ENCODE measurements around the gene S1PR5. TPM values are rescaled to one million over a fixed set of nuclear protein-coding genes. Genes with fewer than 3 reads are reported as not detected.
A peak's percentile ranks its signal among the peaks of the same experiment; 100 is the strongest.
"Not testable (repeated sequence)": the region's sequence is repeated elsewhere in the genome, so short reads cannot be mapped to it uniquely, and the experiment has no call there.

Gene S1PR5
- total and polyA plus RNA-seq, 4 donors = 0.39 to 1.6 (median 1.1) TPM

DNA sequence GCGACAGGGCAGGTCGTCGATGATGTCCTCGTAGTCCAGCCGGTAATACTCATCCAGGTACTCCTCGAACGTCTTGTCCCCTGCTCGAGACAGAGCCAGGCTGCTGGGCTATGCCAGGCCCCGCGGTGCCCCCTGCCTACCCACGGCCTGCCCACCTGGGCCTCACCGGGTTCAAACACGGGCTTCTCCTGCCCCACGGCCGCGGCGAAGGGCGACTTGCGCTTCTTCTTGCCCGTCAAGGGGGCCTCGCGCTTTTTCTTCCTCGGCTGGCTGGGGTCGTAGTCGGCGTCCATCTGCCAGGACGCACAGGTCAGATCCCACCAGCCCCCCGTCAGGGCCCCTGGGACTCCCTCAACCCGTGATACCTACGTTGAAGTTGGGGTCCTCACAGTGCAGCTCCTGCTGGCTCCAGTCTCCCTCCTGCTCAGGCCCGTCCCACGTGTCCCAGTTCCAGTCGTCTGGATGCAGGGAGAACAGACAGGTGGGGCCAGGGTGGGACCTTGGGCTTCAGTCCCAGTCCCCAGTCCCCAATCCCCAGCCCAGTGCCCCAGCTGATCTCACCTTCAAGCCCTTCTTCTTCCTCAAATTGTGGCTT is 40.5 kb upstream of the S1PR5 start:
- H3K4me3 ChIP-seq (ENCODE audit: low read length in 2 of 2) = no peak overlapping the region
- ATAC-seq (ENCODE audit: low FRiP score) = no peak
- DNase-seq = no peak
- intact Hi-C loops (cut with DNase I) = no loop called here
- no peak overlapping the region for H3K27ac ChIP-seq (ENCODE audit: low read depth in 1 of 2, low read length in 2 of 2)
- H3K36me3 ChIP-seq (ENCODE audit: control insufficient read depth in 1 of 2, insufficient read depth in 2 of 2, low read length in 1 of 2) = no peaks in the 10 kb centered on the region
- H3K27me3 ChIP-seq (ENCODE audit: control insufficient read depth in 1 of 2, insufficient read depth in 2 of 2, low read length in 1 of 2) = no peaks in the 10 kb centered on the region
- no peaks in the 10 kb centered on the region for H3K4me1 ChIP-seq (ENCODE audit: control insufficient read depth in 1 of 2, insufficient read depth in 2 of 2, low read length in 2 of 2)
- no peaks in the 10 kb centered on the region for H3K9me3 ChIP-seq (ENCODE audit: control insufficient read depth, low read length)
- WGBS, 2 donors = 91 to 94% methylated on average over 33 of the region's 33 CpGs

DNA sequence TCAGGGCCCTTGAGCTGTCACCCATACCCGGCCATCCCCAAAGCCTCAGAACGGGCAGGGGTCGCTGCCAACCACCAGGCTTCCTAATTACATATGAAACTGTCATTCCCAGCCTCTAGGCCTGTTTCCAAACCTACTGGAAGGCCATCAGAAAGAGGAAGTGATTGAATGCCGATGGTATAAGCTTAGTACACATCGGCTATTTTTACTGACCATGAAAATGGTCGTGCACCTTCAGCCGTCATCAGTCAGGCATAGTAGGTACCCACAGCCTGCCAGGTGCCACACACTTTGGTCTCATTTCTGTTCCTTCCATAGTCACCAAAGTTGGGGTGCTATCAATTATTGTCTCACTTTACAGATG is 38.3 kb upstream of the S1PR5 start:
- no peak for ATAC-seq (ENCODE audit: low FRiP score)
- Histone ChIP-seq H3K9me3 (ENCODE audit: control insufficient read depth, low read length) (no peaks in the 10 kb centered on the region), H3K27ac (ENCODE audit: low read depth in 1 of 2, low read length in 2 of 2) (no peak overlapping the region), H3K36me3 (ENCODE audit: control insufficient read depth in 1 of 2, insufficient read depth in 2 of 2, low read length in 1 of 2) (no peaks in the 10 kb centered on the region), H3K27me3 (ENCODE audit: control insufficient read depth in 1 of 2, insufficient read depth in 2 of 2, low read length in 1 of 2) (no peaks in the 10 kb centered on the region), H3K4me1 (ENCODE audit: control insufficient read depth in 1 of 2, insufficient read depth in 2 of 2, low read length in 2 of 2) (no peaks in the 10 kb centered on the region), H3K4me3 (ENCODE audit: low read length in 2 of 2) (no peak overlapping the region)
- no peak for DNase-seq
- WGBS, 2 donors = 74 to 75% methylated on average over 7 of the region's 7 CpGs
- intact Hi-C loops (cut with DNase I) = no loop called here

DNA sequence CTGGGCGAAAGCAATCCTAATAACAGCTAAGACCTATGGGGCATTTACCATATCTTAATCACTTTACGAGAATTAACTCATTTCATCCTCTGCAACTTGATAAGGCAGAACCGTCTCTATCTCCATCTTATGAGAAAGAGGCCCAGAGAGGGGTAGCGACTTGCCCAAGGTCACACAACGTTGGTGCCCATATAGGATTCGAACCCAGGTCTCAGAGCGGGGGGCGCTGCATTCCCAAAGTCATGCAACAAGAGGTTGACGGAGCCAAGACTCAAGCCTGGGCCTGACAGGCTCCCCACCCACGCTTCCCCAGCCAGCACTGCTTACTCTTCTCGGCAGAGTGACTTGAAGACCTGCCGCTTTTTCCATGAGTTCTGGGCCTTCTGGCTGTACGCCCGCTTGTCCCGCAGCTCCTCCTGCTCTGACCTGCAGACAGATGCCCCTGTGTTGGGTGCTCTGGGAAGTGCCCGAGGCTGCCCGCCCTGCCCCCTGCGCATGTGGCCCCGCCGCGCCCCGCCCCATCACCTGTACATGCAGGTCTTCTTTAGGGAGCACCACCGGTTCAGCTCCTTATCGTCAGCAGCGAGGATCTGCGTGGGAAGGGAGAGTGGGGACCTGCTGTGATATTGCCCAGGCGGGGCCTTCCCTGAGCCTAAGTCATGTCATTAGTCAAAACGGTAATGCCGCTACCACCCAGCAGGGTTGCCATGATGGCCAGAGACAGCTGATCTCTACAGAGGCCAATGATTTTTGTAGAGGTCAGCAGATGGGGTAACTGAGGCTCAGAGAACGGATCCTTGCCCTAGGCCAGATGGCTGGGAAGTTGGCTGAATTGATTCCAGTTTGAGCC is 37.7 kb upstream of the S1PR5 start:
- 80 to 82% methylated on average over 27 to 30 of the region's 30 CpGs for WGBS, 2 donors
- Histone ChIP-seq H3K4me1 (ENCODE audit: control insufficient read depth in 1 of 2, insufficient read depth in 2 of 2, low read length in 2 of 2) (no peaks in the 10 kb centered on the region), H3K27ac (ENCODE audit: low read depth in 1 of 2, low read length in 2 of 2) (no peak overlapping the region), H3K27me3 (ENCODE audit: control insufficient read depth in 1 of 2, insufficient read depth in 2 of 2, low read length in 1 of 2) (no peaks in the 10 kb centered on the region), H3K4me3 (ENCODE audit: low read length in 2 of 2) (no peak overlapping the region), H3K9me3 (ENCODE audit: control insufficient read depth, low read length) (no peaks in the 10 kb centered on the region), H3K36me3 (ENCODE audit: control insufficient read depth in 1 of 2, insufficient read depth in 2 of 2, low read length in 1 of 2) (no peaks in the 10 kb centered on the region)
- ATAC-seq (ENCODE audit: low FRiP score) = no peak
- no peak for DNase-seq
- intact Hi-C loops (cut with DNase I) = no loop called here

DNA sequence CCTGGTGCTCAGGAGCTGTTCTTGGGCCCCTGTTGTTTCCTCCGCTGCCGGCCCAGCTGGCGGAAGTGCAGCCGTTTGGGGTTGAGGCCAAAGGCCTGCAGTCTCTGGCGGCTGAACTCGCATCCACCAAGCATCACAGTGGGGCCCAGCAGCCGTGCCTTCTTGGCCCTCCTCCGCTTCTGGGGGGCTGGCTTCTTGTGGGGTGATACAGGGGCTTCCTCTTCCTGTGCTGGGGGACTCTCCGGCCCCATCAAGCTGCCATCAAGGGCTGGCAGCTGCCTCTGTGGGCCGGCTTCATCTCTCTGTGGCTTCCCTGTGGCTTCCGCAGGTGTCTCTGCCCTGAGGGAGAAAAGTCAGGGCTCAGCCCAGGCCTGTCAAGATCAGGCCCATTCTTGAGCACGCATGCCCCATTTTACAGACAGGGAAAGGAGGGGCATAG is 36.7 kb upstream of the S1PR5 start:
- Histone ChIP-seq H3K27ac (ENCODE audit: low read depth in 1 of 2, low read length in 2 of 2) (no peak overlapping the region), H3K4me3 (ENCODE audit: low read length in 2 of 2) (no peak overlapping the region), H3K9me3 (ENCODE audit: control insufficient read depth, low read length) (no peaks in the 10 kb centered on the region), H3K36me3 (ENCODE audit: control insufficient read depth in 1 of 2, insufficient read depth in 2 of 2, low read length in 1 of 2) (no peaks in the 10 kb centered on the region), H3K27me3 (ENCODE audit: control insufficient read depth in 1 of 2, insufficient read depth in 2 of 2, low read length in 1 of 2) (no peaks in the 10 kb centered on the region), H3K4me1 (ENCODE audit: control insufficient read depth in 1 of 2, insufficient read depth in 2 of 2, low read length in 2 of 2) (no peaks in the 10 kb centered on the region)
- no peak for ATAC-seq (ENCODE audit: low FRiP score)
- 61 to 69% methylated on average over 12 of the region's 12 CpGs for WGBS, 2 donors
- peak in 1 of 2 donors; percentile 57 for DNase-seq
- intact Hi-C loops (cut with DNase I) = no loop called here

DNA sequence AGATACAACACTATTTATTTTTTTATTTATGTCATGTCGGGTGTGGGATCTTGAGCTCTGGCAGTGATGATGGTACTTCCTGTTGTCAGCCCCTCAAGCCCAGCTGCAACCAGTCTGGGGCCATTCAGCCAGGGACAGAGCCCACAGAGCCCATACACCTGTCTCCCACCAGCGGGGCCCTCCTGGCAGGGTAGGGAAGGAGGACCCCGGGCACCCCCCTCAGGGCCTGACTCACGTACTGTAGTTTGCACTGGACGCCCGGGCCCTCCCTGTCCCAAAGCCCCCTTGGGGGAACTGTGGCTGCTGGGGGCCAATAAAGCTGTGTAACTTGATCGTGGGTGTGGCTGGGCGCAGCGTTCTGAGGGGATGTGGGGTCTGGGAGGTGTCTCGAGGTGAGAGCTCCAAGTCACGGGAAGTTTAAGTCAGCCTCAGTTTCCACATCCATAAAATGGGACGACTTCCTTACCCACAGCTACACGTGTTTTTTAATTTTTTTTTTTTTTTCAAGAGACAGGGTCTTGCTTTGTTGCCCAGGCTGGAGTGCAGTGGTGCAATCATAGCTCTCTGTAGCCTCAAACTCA is 35.9 kb upstream of the S1PR5 start:
- ATAC-seq (ENCODE audit: low FRiP score) = no peak
- H3K27ac ChIP-seq (ENCODE audit: low read depth in 1 of 2, low read length in 2 of 2) = no peak overlapping the region
- no peaks in the 10 kb centered on the region for H3K27me3 ChIP-seq (ENCODE audit: control insufficient read depth in 1 of 2, insufficient read depth in 2 of 2, low read length in 1 of 2)
- no peaks in the 10 kb centered on the region for H3K36me3 ChIP-seq (ENCODE audit: control insufficient read depth in 1 of 2, insufficient read depth in 2 of 2, low read length in 1 of 2)
- intact Hi-C loops (cut with DNase I) = no loop called here
- 78% methylated on average over 13 of the region's 13 CpGs for WGBS, 2 donors
- H3K4me1 ChIP-seq (ENCODE audit: control insufficient read depth in 1 of 2, insufficient read depth in 2 of 2, low read length in 2 of 2) = no peaks in the 10 kb centered on the region
- H3K9me3 ChIP-seq (ENCODE audit: control insufficient read depth, low read length) = no peaks in the 10 kb centered on the region
- DNase-seq = no peak
- H3K4me3 ChIP-seq (ENCODE audit: low read length in 2 of 2) = no peak overlapping the region

DNA sequence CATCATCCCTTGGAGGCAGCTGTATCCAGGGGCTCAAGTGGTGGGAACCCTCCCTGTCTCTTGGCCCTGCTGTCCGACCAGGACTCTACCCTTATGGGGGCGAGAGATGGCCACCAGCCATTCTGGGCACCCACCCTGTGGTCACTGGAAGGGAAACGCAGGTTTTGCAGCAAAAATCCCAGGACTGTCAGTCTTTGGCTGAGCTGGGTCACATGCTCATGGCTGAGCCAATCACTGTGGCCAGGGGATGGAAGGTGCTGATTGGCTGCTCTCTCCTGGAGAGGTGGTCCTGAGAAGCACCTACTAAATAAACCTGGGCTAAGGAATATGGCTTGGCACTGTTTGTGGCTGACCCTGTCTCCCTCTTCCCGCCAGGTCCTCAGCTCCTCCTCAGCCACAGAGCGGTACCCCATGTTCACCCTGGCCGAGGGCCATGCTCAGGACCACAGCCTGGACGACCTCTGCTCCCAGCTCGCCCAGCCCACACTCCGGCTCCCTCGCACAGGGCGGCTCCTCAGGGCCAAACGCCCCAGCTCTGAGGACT is 35.3 kb upstream of the S1PR5 start:
- Histone ChIP-seq H3K4me1 (ENCODE audit: control insufficient read depth in 1 of 2, insufficient read depth in 2 of 2, low read length in 2 of 2) (no peaks in the 10 kb centered on the region), H3K27me3 (ENCODE audit: control insufficient read depth in 1 of 2, insufficient read depth in 2 of 2, low read length in 1 of 2) (no peaks in the 10 kb centered on the region), H3K36me3 (ENCODE audit: control insufficient read depth in 1 of 2, insufficient read depth in 2 of 2, low read length in 1 of 2) (no peaks in the 10 kb centered on the region), H3K27ac (ENCODE audit: low read depth in 1 of 2, low read length in 2 of 2) (no peak overlapping the region), H3K4me3 (ENCODE audit: low read length in 2 of 2) (no peak overlapping the region), H3K9me3 (ENCODE audit: control insufficient read depth, low read length) (no peaks in the 10 kb centered on the region)
- WGBS, 2 donors = 77 to 82% methylated on average over 12 of the region's 12 CpGs
- ATAC-seq (ENCODE audit: low FRiP score) (peak; percentile 53), DNase-seq (no peak)
- intact Hi-C loops (cut with DNase I) = no loop called here

DNA sequence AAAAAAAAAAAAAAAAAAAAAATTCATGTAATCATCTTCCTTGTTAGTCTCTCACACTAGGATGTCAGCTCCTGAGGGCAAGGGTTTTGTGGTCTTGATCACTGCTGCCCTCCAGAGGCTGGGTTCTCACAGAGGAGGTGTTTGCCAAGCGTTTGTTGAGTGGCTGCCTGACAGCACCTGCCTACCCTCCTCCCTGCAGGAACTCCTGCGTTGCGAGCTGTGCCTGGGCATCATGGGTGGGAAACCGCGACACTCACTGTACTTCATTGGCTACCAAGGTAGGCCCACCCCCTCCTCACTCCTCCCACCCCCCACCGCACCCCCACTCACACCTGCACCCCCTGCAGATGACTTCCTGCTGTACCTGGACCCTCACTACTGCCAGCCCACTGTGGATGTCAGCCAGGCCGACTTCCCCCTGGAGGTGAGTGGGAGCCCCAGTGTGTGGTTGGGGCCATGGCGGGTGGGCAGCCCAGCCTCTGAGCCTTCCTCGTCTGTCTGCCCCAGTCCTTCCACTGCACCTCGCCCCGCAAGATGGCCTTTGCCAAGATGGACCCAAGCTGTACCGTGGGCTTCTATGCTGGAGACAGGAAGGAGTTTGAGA is 34.6 kb upstream of the S1PR5 start:
- Histone ChIP-seq H3K27me3 (ENCODE audit: control insufficient read depth in 1 of 2, insufficient read depth in 2 of 2, low read length in 1 of 2) (no peaks in the 10 kb centered on the region), H3K9me3 (ENCODE audit: control insufficient read depth, low read length) (no peaks in the 10 kb centered on the region), H3K4me1 (ENCODE audit: control insufficient read depth in 1 of 2, insufficient read depth in 2 of 2, low read length in 2 of 2) (no peaks in the 10 kb centered on the region), H3K36me3 (ENCODE audit: control insufficient read depth in 1 of 2, insufficient read depth in 2 of 2, low read length in 1 of 2) (no peaks in the 10 kb centered on the region), H3K27ac (ENCODE audit: low read depth in 1 of 2, low read length in 2 of 2) (no peak overlapping the region), H3K4me3 (ENCODE audit: low read length in 2 of 2) (no peak overlapping the region)
- intact Hi-C loops (cut with DNase I) = no loop called here
- WGBS, 2 donors = 94% methylated on average over 12 of the region's 12 CpGs
- no peak for ATAC-seq (ENCODE audit: low FRiP score)
- no peak for DNase-seq

DNA sequence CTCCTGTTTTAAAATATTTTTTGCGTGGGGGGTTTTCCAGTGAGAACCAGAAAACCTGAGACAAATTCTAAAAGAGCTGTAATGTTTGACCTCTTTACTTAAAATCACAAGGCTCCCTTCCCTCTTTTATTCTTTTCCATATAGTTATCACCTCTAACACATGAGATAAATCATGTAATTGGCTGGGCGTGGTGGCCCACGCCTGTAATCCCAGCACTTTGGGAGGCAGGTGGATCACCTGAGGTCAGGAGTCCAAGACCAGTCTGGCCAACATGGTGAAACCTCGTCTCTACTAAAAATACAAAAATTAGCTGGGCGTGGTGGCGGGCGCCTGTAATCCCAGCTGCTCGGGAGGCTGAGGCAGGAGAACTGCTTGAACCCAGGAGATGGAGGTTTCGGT is 33.8 kb upstream of the S1PR5 start:
- 95 to 97% methylated on average over 9 of the region's 9 CpGs for WGBS, 2 donors
- H3K4me3 ChIP-seq (ENCODE audit: low read length in 2 of 2); H3K9me3 ChIP-seq (ENCODE audit: control insufficient read depth, low read length); H3K27ac ChIP-seq (ENCODE audit: low read depth in 1 of 2, low read length in 2 of 2); H3K27me3 ChIP-seq (ENCODE audit: control insufficient read depth in 1 of 2, insufficient read depth in 2 of 2, low read length in 1 of 2); H3K36me3 ChIP-seq (ENCODE audit: control insufficient read depth in 1 of 2, insufficient read depth in 2 of 2, low read length in 1 of 2); DNase-seq; ATAC-seq (ENCODE audit: low FRiP score); H3K4me1 ChIP-seq (ENCODE audit: control insufficient read depth in 1 of 2, insufficient read depth in 2 of 2, low read length in 2 of 2); intact Hi-C loops (cut with DNase I): not testable (repeated sequence)
